NT2/D1 (cell line): ENCODE results near the gene NCAPG2.

Experiments used
- SUZ12 ChIP-seq: IDR thresholded peaks from 2 replicates; pipeline ENCODE4 v1.6.1; 2011; ENCODE audit not compliant: insufficient read length, insufficient read depth; ENCODE audit errors: extremely low read depth
- YY1 ChIP-seq: IDR thresholded peaks from 2 replicates; pipeline ENCODE4 v1.6.1; 2011; ENCODE audit not compliant: insufficient read length, insufficient read depth

DNA sequence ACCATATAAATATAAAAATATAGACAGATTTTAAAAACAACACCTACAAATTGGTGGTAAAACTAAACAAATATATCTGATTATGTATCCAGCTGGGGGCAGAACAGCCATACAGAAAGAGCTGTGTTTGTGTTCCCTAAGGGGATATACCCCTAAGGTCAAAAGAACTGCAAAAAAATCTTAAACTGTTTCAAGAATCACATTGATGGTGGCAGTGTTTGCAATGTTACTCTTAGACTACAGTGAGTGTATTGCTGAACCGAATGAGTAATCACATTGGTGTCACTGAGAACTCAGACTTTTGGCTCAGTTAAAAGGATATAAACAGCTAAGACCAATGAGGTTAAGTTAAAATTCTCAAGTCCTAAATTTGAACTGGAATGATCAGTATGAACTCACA lies 89.9 kb downstream of the NCAPG2 start:
- TF ChIP-seq YY1 (no peak), SUZ12 (no peak)
